Prostate gland (tissue), 2 donors: ENCODE results near the gene C11orf21.

Experiments used
- POLR2A ChIP-seq: fragments of 450-650 bp; IDR thresholded peaks from one replicate; pipeline ENCODE4 v1.6.1; 2016; ENCODE audit warnings: antibody characterized with exemption, mild to moderate bottlenecking
- TF ChIP-seq, protein P1 (sequence below), 4 experiments: fragments of 200-600 bp in 2 of 4; fragments of 450-650 bp in 2 of 4; sonication (generic) in 2 of 4; IDR thresholded peaks; 1 replicate in 3 of 4; 2 replicates in 1 of 4; pipeline ENCODE4 v1.5.1; 2016 to 2019; ENCODE audit warnings: antibody characterized with exemption in 4 of 4, mild to moderate bottlenecking in 2 of 4, moderate library complexity in 2 of 4

DNA sequence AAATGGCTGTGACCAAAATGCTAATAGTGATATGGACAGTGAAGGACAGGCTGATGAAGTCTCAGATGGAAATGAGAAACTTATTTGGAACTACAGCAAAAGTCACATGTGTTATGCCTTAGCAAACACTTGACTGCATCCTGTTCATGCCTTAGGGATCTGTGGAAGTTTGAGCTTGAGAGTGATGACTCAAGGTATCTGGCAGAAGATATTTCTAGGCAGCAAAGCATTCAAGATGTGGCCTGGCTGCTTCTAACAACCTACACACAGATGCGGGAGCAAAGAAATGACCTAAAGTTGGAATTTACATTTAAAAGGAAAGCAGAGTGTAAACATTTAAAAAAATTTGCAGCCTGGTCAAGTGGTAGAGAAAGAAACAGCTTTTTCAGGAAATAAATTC, 47.3 kb upstream of the C11orf21 start:
- TF ChIP-seq POLR2A, result no peak
- TF ChIP-seq, protein P1, sequence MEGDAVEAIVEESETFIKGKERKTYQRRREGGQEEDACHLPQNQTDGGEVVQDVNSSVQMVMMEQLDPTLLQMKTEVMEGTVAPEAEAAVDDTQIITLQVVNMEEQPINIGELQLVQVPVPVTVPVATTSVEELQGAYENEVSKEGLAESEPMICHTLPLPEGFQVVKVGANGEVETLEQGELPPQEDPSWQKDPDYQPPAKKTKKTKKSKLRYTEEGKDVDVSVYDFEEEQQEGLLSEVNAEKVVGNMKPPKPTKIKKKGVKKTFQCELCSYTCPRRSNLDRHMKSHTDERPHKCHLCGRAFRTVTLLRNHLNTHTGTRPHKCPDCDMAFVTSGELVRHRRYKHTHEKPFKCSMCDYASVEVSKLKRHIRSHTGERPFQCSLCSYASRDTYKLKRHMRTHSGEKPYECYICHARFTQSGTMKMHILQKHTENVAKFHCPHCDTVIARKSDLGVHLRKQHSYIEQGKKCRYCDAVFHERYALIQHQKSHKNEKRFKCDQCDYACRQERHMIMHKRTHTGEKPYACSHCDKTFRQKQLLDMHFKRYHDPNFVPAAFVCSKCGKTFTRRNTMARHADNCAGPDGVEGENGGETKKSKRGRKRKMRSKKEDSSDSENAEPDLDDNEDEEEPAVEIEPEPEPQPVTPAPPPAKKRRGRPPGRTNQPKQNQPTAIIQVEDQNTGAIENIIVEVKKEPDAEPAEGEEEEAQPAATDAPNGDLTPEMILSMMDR (IDR thresholded peaks at IDR 0.05), result no peak
